SK-N-SH treated with all-trans-retinoic acid at 6 μM for 48 hours (cell line): ENCODE data around the gene C15orf61.

Experiments used
- ARNTL ChIP-seq: fragments of 450-650 bp; formaldehyde crosslinking; IDR thresholded peaks from 2 replicates; pipeline ENCODE4 v1.5.0; 2020; ENCODE audit warnings: low read depth, mild to moderate bottlenecking, moderate library complexity, borderline replicate concordance
- CSDC2 ChIP-seq: fragments of 250-450 bp; sonication (Bioruptor Pico); IDR thresholded peaks from 2 replicates; pipeline ENCODE4 v1.5.0; 2020; ENCODE audit warnings: mild to moderate bottlenecking, moderate library complexity
- GLIS3 ChIP-seq: fragments of 250-450 bp; sonication (Bioruptor Pico); IDR thresholded peaks from 2 replicates; pipeline ENCODE4 v1.5.0; 2020; ENCODE audit warnings: mild to moderate bottlenecking, moderate library complexity
- ISL1 ChIP-seq: fragments of 250-450 bp; sonication (Bioruptor Pico); IDR thresholded peaks from 2 replicates; pipeline ENCODE4 v2.1.2; 2022; ENCODE audit warnings: mild to moderate bottlenecking, moderate library complexity
- RARB ChIP-seq: fragments of 250-450 bp; sonication (Bioruptor Pico); IDR thresholded peaks from 2 replicates; pipeline ENCODE4 v1.8.0; 2021; ENCODE audit warnings: mild to moderate bottlenecking, moderate library complexity
- TSHZ2 ChIP-seq: fragments of 250-450 bp; sonication (Bioruptor Pico); IDR thresholded peaks from 2 replicates; pipeline ENCODE4 v1.5.0; 2020; ENCODE audit warnings: mild to moderate bottlenecking, moderate library complexity
- ZC3H10 ChIP-seq: fragments of 250-450 bp; sonication (Bioruptor Pico); IDR thresholded peaks from 2 replicates; pipeline ENCODE4 v1.5.1; 2021; ENCODE audit warnings: mild to moderate bottlenecking, moderate library complexity
- ZNF565 ChIP-seq: fragments of 450-650 bp; formaldehyde crosslinking; conservative IDR thresholded peaks from 2 replicates; pipeline ENCODE4 v1.5.0; 2020; ENCODE audit warnings: low read depth, mild to moderate bottlenecking, moderate library complexity
- ZNF8 ChIP-seq: fragments of 450-650 bp; formaldehyde crosslinking; IDR thresholded peaks from 2 replicates; pipeline ENCODE4 v1.5.0; 2020; ENCODE audit warnings: mild to moderate bottlenecking, moderate library complexity
- TF ChIP-seq, protein P1 (sequence below): fragments of 250-450 bp; sonication (Bioruptor Pico); IDR thresholded peaks from 2 replicates; pipeline ENCODE4 v1.8.0; 2020; ENCODE audit warnings: mild to moderate bottlenecking, moderate library complexity, borderline replicate concordance

DNA sequence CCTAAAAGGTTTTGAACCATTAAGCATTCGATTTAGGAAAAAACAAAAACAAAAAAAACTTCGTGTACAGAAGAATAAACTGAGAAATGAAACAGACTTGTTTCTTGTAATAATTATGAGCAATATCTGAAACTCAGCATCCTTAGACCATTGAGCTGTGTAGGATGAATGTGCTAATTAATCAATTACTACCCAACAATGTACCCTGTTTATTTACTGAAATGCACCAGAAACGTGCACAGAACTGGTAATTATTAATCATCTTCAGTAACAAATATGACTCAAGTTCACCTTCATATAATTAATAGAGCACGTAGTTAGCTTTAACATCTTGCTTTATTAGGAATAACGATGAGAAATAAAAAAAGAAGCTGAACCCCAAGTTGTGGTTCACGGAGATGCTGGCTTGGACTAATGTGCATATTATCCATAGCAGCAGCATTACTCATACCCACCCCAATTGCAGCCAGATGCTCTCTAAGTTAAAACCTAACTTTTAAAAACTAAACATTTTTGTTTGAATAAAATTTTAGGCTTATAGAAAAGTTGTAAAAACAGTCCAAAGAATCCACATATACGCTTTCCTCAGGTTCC is 10.2 kb upstream of the C15orf61 start:
- TF ChIP-seq ZNF565 (CRISPR knock-in tag): no peak
- TF ChIP-seq CSDC2 (CRISPR knock-in tag): no peak
- TF ChIP-seq GLIS3: no peak
- no peak for TF ChIP-seq ZC3H10 (CRISPR knock-in tag)
- no peak for TF ChIP-seq ISL1 (CRISPR knock-in tag)
- TF ChIP-seq, protein P1, sequence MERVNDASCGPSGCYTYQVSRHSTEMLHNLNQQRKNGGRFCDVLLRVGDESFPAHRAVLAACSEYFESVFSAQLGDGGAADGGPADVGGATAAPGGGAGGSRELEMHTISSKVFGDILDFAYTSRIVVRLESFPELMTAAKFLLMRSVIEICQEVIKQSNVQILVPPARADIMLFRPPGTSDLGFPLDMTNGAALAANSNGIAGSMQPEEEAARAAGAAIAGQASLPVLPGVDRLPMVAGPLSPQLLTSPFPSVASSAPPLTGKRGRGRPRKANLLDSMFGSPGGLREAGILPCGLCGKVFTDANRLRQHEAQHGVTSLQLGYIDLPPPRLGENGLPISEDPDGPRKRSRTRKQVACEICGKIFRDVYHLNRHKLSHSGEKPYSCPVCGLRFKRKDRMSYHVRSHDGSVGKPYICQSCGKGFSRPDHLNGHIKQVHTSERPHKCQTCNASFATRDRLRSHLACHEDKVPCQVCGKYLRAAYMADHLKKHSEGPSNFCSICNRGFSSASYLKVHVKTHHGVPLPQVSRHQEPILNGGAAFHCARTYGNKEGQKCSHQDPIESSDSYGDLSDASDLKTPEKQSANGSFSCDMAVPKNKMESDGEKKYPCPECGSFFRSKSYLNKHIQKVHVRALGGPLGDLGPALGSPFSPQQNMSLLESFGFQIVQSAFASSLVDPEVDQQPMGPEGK (CRISPR knock-in tag): no peak
- TF ChIP-seq ZNF8: no peak
- no peak for TF ChIP-seq ARNTL
- no peak for TF ChIP-seq RARB (CRISPR knock-in tag)
- TF ChIP-seq TSHZ2 (CRISPR knock-in tag): no peak
